Measurements from ENCODE around the gene POMT1.

Gene POMT1

DNA sequence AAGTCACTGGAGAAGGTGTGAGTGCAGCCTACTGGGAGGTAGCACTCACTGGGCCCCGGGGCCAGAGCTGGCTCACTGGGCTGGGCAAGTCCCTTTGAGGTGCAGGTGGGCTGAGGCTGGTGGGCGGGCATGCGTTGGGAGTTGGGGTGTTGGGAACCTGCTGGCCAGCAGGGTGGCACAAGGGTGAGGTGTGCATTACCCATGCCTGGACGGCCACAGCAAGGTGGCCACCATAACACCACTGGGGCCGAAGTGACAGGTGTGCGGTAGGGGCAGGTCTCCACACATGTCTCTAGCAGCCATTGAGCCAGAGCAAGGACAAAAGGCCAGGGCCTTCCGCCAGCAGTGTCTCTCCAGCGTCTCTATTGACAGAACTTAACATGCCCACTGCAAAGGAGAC lies 65.2 kb downstream of the POMT1 start:
- no peak overlapping the region for H3K27ac ChIP-seq
- TF ChIP-seq CTCF (IDR thresholded peaks at IDR 0.05) (no peak), ZFX (IDR thresholded peaks at IDR 0.05; ENCODE audit: borderline replicate concordance) (no peak)
